Stimulated activated CD8-positive, alpha-beta memory T cell treated with anti-CD3 and anti-CD28 coated beads, Interleukin-7, amount 100 ng/mL, for 4 hours (primary cell): Measurements from ENCODE around the gene LDLRAP1.

Experiments
- DNase-seq, 2 donors: peaks; one replicate each; pipeline ENCODE4 v3.0.0-alpha.2; 2020; ENCODE audit warnings: low read depth in 2 of 2

The LDLRAP1 gene

GRCh38 chr1:25523542-25523941, 19.9 kb upstream of the LDLRAP1 start:
- no peak for DNase-seq

- DNase-seq: no peak
These were observed 18.6 kb upstream of the LDLRAP1 start for GRCh38 chr1:25524568-25525360.

GRCh38 chr1:25525361-25525688, 18.1 kb upstream of the LDLRAP1 start:
- no peak for DNase-seq

GRCh38 chr1:25526753-25527152, 16.7 kb upstream of the LDLRAP1 start:
- DNase-seq: no peak

- DNase-seq: no peak
These were observed 16.1 kb upstream of the LDLRAP1 start for GRCh38 chr1:25527226-25527846.

GRCh38 chr1:25527946-25528595, 15.3 kb upstream of the LDLRAP1 start:
- no peak for DNase-seq

GRCh38 chr1:25528881-25529517, 14.4 kb upstream of the LDLRAP1 start:
- DNase-seq: no peak

GRCh38 chr1:25529518-25530185, 13.8 kb upstream of the LDLRAP1 start:
- no peak for DNase-seq

- no peak for DNase-seq
These were observed 13.0 kb upstream of the LDLRAP1 start for GRCh38 chr1:25530186-25531081.

- DNase-seq: no peak
These were observed 12.3 kb upstream of the LDLRAP1 start for GRCh38 chr1:25531082-25531461.

GRCh38 chr1:25532970-25533369, 10.4 kb upstream of the LDLRAP1 start:
- DNase-seq: no peak

GRCh38 chr1:25533775-25534409, 9.5 kb upstream of the LDLRAP1 start:
- no peak for DNase-seq

GRCh38 chr1:25534410-25534788, 9.0 kb upstream of the LDLRAP1 start:
- DNase-seq: no peak

- DNase-seq: no peak
These were observed 7.3 kb upstream of the LDLRAP1 start for GRCh38 chr1:25536124-25536523.

GRCh38 chr1:25537153-25537831, 6.1 kb upstream of the LDLRAP1 start:
- no peak for DNase-seq

GRCh38 chr1:25538191-25538767, 5.1 kb upstream of the LDLRAP1 start:
- DNase-seq: no peak

GRCh38 chr1:25540750-25541342, 2.6 kb upstream of the LDLRAP1 start:
- DNase-seq: no peak

- no peak for DNase-seq
These were observed 2.0 kb upstream of the LDLRAP1 start for GRCh38 chr1:25541425-25541824.
